Measurements from ENCODE around the gene FAM222A.

FAM222A gene

GRCh38 chr12:109714141-109714912 is 702 bp downstream of the FAM222A start:
- DNase-seq: peak; percentile 65 to 71

GRCh38 chr12:109714913-109715244 is 1.3 kb downstream of the FAM222A start:
- no peak for DNase-seq

GRCh38 chr12:109715310-109716091 is 1.9 kb downstream of the FAM222A start:
- DNase-seq: no peak

DNA sequence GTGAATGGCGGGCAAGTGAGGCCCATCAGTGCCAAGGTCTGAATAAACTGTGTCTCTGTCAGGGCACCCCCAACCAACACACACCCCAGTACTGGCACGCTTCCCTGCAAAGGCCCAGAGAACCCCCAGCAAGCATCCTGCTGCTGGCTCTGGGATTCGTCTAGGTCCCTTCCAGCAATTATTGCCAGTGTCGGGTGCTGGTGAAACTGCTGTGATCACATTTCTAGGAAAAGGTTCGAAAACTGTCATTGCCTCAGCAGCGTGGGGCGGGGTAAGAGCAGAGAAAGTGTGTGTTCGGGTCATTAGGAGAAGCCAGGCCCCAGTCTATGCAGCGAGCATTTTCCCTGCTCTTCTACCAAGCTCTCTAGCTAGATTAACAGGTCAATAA is 2.5 kb downstream of the FAM222A start:
- DNase-seq: no peak

- no peak for DNase-seq
Observed at GRCh38 chr12:109716512-109717389, 3.1 kb downstream of the FAM222A start.

- no peak for DNase-seq
Observed at GRCh38 chr12:109717390-109718357, 4.0 kb downstream of the FAM222A start.

DNA sequence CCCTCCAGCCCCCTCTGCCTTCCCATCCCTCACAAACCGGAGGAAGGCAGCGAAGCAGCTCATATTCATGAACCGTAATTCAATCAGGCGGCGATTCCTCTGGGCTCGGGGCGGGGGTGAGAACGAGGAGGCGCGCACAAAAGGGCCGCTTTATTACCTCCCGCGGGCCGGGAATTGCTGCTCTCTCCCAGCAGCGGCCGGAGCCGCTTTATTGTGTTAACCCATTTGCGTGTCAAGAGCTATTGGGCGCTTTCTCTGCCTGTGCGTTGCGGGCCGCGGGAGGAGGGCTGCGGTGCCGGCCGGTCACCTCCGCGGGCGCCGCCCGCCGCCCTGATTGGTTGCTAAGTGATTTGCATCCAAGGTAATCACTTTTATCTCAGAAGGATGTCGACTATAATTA is 4.8 kb downstream of the FAM222A start:
- DNase-seq: no peak

GRCh38 chr12:109719123-109720022 is 5.7 kb downstream of the FAM222A start:
- no peak for DNase-seq

DNA sequence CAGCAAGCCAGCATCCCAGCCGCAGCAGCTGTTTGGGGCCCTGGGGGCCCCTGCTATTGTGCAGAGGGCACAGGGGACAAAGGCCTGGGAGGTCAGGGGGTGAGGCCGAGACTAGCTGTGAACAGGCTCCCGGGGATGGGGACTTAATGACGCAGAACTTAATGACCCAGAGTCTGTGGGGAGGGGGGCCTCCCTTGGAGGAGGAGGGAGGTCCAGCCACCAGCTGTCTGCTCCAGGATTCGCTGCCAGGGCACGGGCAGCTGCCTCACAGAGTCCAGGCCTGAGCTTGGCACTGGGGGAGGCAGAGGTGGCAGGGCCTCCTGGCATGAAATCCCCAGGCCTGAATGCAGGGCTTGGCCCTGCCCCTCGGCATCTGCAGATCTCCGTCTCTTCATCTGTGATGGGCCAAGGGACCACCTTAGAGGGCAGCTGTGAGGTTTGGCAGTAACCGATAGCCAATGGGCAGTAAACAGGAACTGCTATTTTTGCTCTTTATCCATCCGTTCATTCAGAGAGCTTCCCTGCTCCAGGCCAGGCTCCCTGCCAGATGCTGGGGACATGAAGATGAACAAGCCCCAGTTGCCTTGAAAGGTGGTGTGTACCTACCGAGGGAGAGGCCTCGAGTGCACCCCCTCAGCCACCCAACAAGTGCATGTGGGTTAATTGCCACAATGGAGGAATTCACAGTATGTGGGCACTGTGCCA is 6.7 kb downstream of the FAM222A start:
- DNase-seq: no peak

GRCh38 chr12:109720857-109721189 is 7.2 kb downstream of the FAM222A start:
- DNase-seq: no peak

GRCh38 chr12:109721276-109721675 is 7.7 kb downstream of the FAM222A start:
- DNase-seq: no peak

DNA sequence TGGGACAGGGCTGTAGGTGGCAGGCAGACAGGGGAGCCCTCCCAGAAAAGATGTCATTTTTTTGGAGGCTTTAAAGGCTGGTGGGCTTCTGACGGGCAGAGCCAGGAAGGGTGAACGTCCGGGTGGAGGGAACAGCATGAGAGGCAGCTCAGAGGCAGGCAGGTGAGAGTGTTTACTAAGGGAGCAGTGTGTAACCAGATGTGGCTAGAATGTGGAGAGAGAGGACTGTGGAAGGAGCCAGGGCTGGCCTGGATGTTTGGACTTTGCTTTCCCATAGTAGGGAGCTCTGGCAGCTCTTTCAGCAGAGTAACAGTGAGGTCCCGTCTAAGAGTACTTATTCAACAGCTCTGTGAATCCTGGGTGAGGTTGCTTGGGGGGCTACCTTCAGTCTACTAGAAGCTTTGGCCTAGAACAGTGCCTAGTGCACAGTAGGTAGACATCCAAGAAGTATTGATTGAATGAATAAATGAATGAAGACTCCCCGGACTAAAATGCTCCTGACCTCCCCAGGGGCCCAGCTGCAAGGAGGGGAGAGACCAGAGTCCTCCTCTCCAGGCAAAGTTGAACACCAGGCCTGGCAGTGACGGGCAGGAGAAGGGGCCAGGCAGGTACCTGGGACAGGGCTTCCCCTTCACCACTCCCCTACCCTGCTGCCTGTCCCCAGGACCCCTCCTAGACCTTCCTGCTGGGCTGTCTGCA is 8.5 kb downstream of the FAM222A start:
- no peak for DNase-seq

- DNase-seq: no peak
Observed at GRCh38 chr12:109722721-109723094, 9.1 kb downstream of the FAM222A start.

DNA sequence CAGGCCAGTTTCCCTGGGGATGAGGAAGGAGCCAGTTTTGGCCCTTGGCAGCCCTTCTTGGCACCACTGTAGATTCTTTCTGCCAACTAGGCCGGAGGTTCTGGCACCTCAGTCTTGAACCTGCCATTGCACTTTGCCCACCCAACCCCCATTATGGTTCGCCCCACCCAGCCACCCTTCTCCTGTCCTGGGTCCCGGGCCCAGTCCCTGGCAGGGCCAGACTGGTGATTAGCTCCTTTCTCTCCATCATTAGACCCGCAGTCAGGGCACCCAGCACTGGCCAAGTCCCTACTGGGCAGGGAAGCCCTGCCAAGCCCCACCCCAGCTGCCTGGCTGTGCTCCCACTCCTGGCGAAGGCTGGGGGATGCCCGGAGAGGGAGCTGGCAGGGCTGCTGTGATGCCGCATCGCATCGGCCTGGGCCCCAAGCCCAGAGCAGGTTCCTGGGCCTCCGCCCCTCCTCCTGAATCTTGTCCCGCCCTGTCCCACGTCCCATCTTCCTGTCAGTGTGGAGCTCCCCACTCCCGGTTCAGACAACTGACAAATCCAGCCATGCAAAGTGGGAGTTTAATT is 9.8 kb downstream of the FAM222A start:
- no peak for DNase-seq

DNA sequence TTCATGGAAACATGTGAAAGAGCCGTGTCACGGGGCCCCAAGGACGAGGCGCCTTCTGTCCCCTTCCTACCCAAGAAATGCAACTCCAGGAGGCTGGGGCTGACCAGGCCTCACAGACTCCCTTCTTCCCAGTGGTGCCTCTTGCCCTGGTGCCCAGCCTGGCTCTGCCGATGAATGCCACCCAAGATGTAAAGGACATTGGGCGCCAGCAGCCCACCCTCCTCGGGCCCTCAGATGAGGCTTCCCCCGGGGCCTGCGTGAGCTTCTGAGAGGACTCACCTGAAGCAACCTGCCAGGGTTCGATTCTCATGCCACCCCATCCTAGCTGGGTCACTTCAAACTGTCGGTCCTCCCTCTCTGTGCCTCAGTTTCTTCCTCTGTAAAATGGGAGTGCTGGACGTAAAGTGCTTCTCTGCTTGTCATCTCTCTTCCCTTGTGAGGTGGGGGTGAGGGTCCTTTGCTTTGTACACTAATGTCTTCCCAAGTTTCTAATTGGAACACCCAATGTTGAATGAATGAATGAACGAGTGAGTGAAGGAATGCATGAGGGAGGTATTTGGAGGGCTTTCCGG is 10.8 kb downstream of the FAM222A start:
- no peak for DNase-seq

- no peak for DNase-seq
Observed at GRCh38 chr12:109725321-109726105, 11.9 kb downstream of the FAM222A start.

GRCh38 chr12:109726106-109726497 is 12.5 kb downstream of the FAM222A start:
- no peak for DNase-seq

GRCh38 chr12:109726511-109727038 is 12.9 kb downstream of the FAM222A start:
- DNase-seq: no peak
